HCT116 (cell line): ENCODE measurements around the gene HEPACAM. TPM values are rescaled to one million over a fixed set of nuclear protein-coding genes. Genes with fewer than 3 reads are reported as not detected.

Source experiments
- ATAC-seq: fragments of 200-7000 bp; cut with Tn5 transposase; 2 replicates; pipeline ENCODE4 v1.9.1; 2020; ENCODE audit warnings: mild to moderate bottlenecking, moderate library complexity
- BruUV-seq: library from RNA; stranded (reverse); fragments of 400-500 nt; replicated peaks from 2 replicates; lab custom pipeline; 2021; lab: Mats Ljungman, UMichigan
- CTCF ChIA-PET: fragments of 300-600 bp; sonication (Branson Sonifier 250); formaldehyde crosslinking; loops from one replicate; lab custom pipeline; 2021; ENCODE audit warnings: antibody characterized with exemption; lab: Charles Lee
- POLR2A ChIA-PET: fragments of 300-600, 350-600 bp; sonication (Branson Sonifier 250); formaldehyde crosslinking; loops from one replicate; lab custom pipeline; 2021; ENCODE audit warnings: antibody characterized with exemption; lab: Charles Lee
- RAD21 ChIA-PET, 2 experiments: fragments of 300-600 bp; sonication (Branson Sonifier 250); formaldehyde crosslinking; loops; one replicate each; lab custom pipeline; 2023; ENCODE audit warnings: low total read pairs in 2 of 2; ENCODE audit not compliant: uncharacterized antibody in 2 of 2, unreplicated experiment in 2 of 2, low non-redundant PET in 1 of 2; lab: Charles Lee
- DNase-seq: peaks from one replicate; pipeline ENCODE4 v3.0.0-alpha.2; 2010; ENCODE audit warnings: low read depth, low spot score
- H2AFZ ChIP-seq: fragments of 200-600 bp; shearing (Covaris generic), sonication (generic); 2 replicates; pipeline ENCODE4 v1.6.1; 2017; ENCODE audit warnings: low read depth, mixed run types, mixed read lengths, antibody characterized with exemption, low read length; ENCODE audit not compliant: poor library complexity, severe bottlenecking
- H3K27ac ChIP-seq: 2 replicates; pipeline ENCODE4 v1.5.1; 2012; ENCODE audit warnings: low read depth, low read length
- H3K27me3 ChIP-seq: fragments of 200-600 bp; sonication (generic); 2 replicates; pipeline ENCODE4 v1.6.1; 2016; ENCODE audit warnings: mixed run types, low read length, mixed read lengths; ENCODE audit not compliant: insufficient read depth
- H3K36me3 ChIP-seq, 2 experiments: fragments of 200-500 bp in 1 of 2; fragments of 200-600 bp in 1 of 2; sonication (Bioruptor generic) in 1 of 2; sonication (generic) in 1 of 2; 2 replicates each; pipeline versions ENCODE4 v1.5.1 to v1.6.1; 2014 to 2016; ENCODE audit warnings: low read length in 2 of 2, inconsistent platforms in 1 of 2, mixed read lengths in 1 of 2, mixed run types in 1 of 2; ENCODE audit not compliant: insufficient read depth in 2 of 2, control insufficient read depth in 1 of 2
- H3K4me1 ChIP-seq, 2 experiments: fragments of 200-600 bp in 1 of 2; sonication (generic) in 1 of 2; 2 replicates each; pipeline versions ENCODE4 v1.5.1 to v1.6.1; 2012 to 2017; ENCODE audit warnings: low read length in 2 of 2, inconsistent platforms in 1 of 2, mild to moderate bottlenecking in 1 of 2, mixed read lengths in 1 of 2, mixed run types in 1 of 2, moderate library complexity in 1 of 2; ENCODE audit not compliant: insufficient read depth in 2 of 2, control insufficient read depth in 1 of 2
- H3K4me2 ChIP-seq: fragments of 200-600 bp; sonication (generic); 2 replicates; pipeline ENCODE4 v1.6.1; 2017; ENCODE audit warnings: mixed run types, low read length, mixed read lengths
- H3K4me3 ChIP-seq, 2 experiments: fragments of 200-600 bp in 1 of 2; sonication (generic) in 1 of 2; replicated peaks in 1 of 2; 2 replicates each; pipeline ENCODE4 v1.5.1; 2011 to 2016; ENCODE audit warnings: low read length in 2 of 2, control low read depth in 1 of 2, low read depth in 1 of 2, mild to moderate bottlenecking in 1 of 2, mixed read lengths in 1 of 2, mixed run types in 1 of 2
- H3K79me2 ChIP-seq: fragments of 200-600 bp; sonication (generic); 2 replicates; pipeline ENCODE4 v1.6.1; 2017; ENCODE audit warnings: mild to moderate bottlenecking, mixed run types, low read length, moderate library complexity, mixed read lengths; ENCODE audit not compliant: insufficient read depth
- H3K9ac ChIP-seq: fragments of 200-600 bp; sonication (generic); 2 replicates; pipeline ENCODE4 v1.6.1; 2016; ENCODE audit warnings: low read length, mixed read lengths
- H3K9me2 ChIP-seq: fragments of 200-600 bp; sonication (generic), shearing (Covaris generic); 2 replicates; pipeline ENCODE4 v1.6.1; 2017; ENCODE audit warnings: mixed run types, mild to moderate bottlenecking, moderate library complexity; ENCODE audit not compliant: insufficient read depth
- H3K9me3 ChIP-seq, 2 experiments: fragments of 200-500 bp in 1 of 2; fragments of 200-600 bp in 1 of 2; sonication (Bioruptor generic) in 1 of 2; sonication (generic) in 1 of 2; 2 replicates each; pipeline ENCODE4 v1.6.1; 2014 to 2017; ENCODE audit warnings: low read length in 2 of 2, mixed read lengths in 2 of 2, inconsistent platforms in 1 of 2, low read depth in 1 of 2, mild to moderate bottlenecking in 1 of 2, mixed run types in 1 of 2, moderate library complexity in 1 of 2; ENCODE audit not compliant: control insufficient read depth in 1 of 2, insufficient read depth in 1 of 2
- H4K20me1 ChIP-seq: fragments of 200-600 bp; sonication (generic), shearing (Covaris generic); 2 replicates; pipeline ENCODE4 v1.6.1; 2017; ENCODE audit warnings: mixed run types, mild to moderate bottlenecking, moderate library complexity; ENCODE audit not compliant: insufficient read depth
- CEBPB ChIP-seq: IDR thresholded peaks from 2 replicates; pipeline ENCODE4 v1.6.1; 2012; ENCODE audit warnings: low read depth
- EGR1 ChIP-seq: IDR thresholded peaks from 2 replicates; pipeline ENCODE4 v1.6.1; 2012; ENCODE audit warnings: low read depth
- MAX ChIP-seq: IDR thresholded peaks from 2 replicates; pipeline ENCODE4 v1.6.1; 2012
- POLR2AphosphoS5 ChIP-seq: IDR thresholded peaks from 2 replicates; pipeline ENCODE4 v1.6.1; 2011; ENCODE audit warnings: mild to moderate bottlenecking, low read depth, low read length, moderate library complexity
- REST ChIP-seq: IDR thresholded peaks from 2 replicates; pipeline ENCODE4 v1.6.1; 2012; ENCODE audit warnings: low read depth
- TCF7L2 ChIP-seq: IDR thresholded peaks from 2 replicates; pipeline ENCODE4 v1.7.0; 2011; ENCODE audit warnings: borderline replicate concordance, inconsistent platforms; ENCODE audit not compliant: insufficient read depth, insufficient read length; ENCODE audit errors: extremely low read depth
- YY1 ChIP-seq: IDR thresholded peaks from 2 replicates; pipeline ENCODE4 v1.6.1; 2011; ENCODE audit warnings: low read length, low read depth, moderate library complexity, mild to moderate bottlenecking; ENCODE audit not compliant: insufficient replicate concordance; ENCODE audit errors: extremely low read depth
- ZFX ChIP-seq: fragments of 450-650 bp; IDR thresholded peaks from 2 replicates; pipeline ENCODE4 v1.6.1; 2017
- intact Hi-C: fragments of 100-400 bp; cut with micrococcal nuclease; formaldehyde crosslinking; loops from 2 replicates; pipeline ENCODE4 v1.10.0; 2022
- total RNA-seq: library from RNA; stranded (reverse); gene quantifications from one replicate; pipeline ENCODE4 v1.2.1, GENCODE V29; 2021; ENCODE audit not compliant: unreplicated experiment

The HEPACAM gene
- total RNA-seq, 1 experiment from 2014 or later: not detected

- Histone ChIP-seq H3K36me3 (no peaks in the 10 kb centered on the region), H3K4me2 (peak overlapping the region; percentile 90), H3K27ac (peak overlapping the region; percentile 83), H3K9ac (peak overlapping the region; percentile 71), H2AFZ (no peak overlapping the region), H3K27me3 (no peaks in the 10 kb centered on the region), H3K79me2 (no peaks in the 10 kb centered on the region), H4K20me1 (no peaks in the 10 kb centered on the region), H3K4me3 (peak overlapping the region; percentile 58 to 61), H3K4me1 (peaks cover 12 to 23% of the 10 kb centered on the region in 2 experiments), H3K9me2 (no peaks in the 10 kb centered on the region), H3K9me3 (no peaks in the 10 kb centered on the region)
- ATAC-seq (no peak), DNase-seq (no peak)
- TF ChIP-seq TCF7L2 (no peak), POLR2AphosphoS5 (peak; percentile 44; the same call in 1 of the 2 replicates)
- ChIA-PET RAD21 (interaction anchor here in 1 of 2 experiments (1.0 kb wide), 1 partner anchor 77 kb away, joined by 5 read pairs; the partner anchor contains the start of gene CCDC15), POLR2A (interaction anchor here (0.7 to 1.6 kb wide), 7 partner anchors 11 to 83 kb away, joined by 3 to 19 read pairs (median 4); partner anchors contain the start of genes CCDC15 and ROBO4), CTCF (interaction anchor here (0.6 to 1.9 kb wide), 31 partner anchors 8 to 556 kb away, joined by 3 to 15 read pairs (median 4); partner anchors contain the start of genes CCDC15 and ROBO4)
- intact Hi-C loops: loop anchor here (2.0 kb wide), 1 partner anchor 78 kb away; the partner anchor contains the start of gene CCDC15
- TSS peak; percentile 86 for BruUV-seq
Measured at GRCh38 chr11:124876818-124877630, 58.8 kb downstream of the HEPACAM start.

GRCh38 chr11:124875943-124876817 is 59.7 kb downstream of the HEPACAM start:
- H3K9me2 ChIP-seq: no peaks in the 10 kb centered on the region
- peak overlapping the region; percentile 71 for H3K9ac ChIP-seq
- peak overlapping the region; percentile 83 for H3K27ac ChIP-seq
- peak overlapping the region; percentile 58 to 61 for H3K4me3 ChIP-seq
- intact Hi-C loops: loop anchor here (2.0 kb wide), 2 partner anchors 79 to 553 kb away; partner anchors contain the start of gene CCDC15
- ATAC-seq (peak; percentile 91), DNase-seq (peak; percentile 94)
- CTCF ChIA-PET: interaction anchor here (0.6 to 1.9 kb wide), 32 partner anchors 9 to 557 kb away, joined by 3 to 15 read pairs (median 4); partner anchors contain the start of genes CCDC15 and ROBO4
- no peaks in the 10 kb centered on the region for H3K36me3 ChIP-seq
- 0 out of 2 replicates have a peak, but pooled peaks cover 6% of the 10 kb centered on the region for H3K27me3 ChIP-seq
- no TSS peak for BruUV-seq
- H3K4me1 ChIP-seq: peaks cover 12 to 23% of the 10 kb centered on the region in 2 experiments
- RAD21 ChIA-PET: interaction anchor here in 1 of 2 experiments (1.0 kb wide), 1 partner anchor 78 kb away, joined by 5 read pairs; the partner anchor contains the start of gene CCDC15
- POLR2A ChIA-PET: interaction anchor here (0.6 to 1.6 kb wide), 13 partner anchors 10 to 248 kb away, joined by 3 to 19 read pairs (median 3); partner anchors contain the start of genes CCDC15 and ROBO4
- no peak overlapping the region for H2AFZ ChIP-seq
- H3K4me2 ChIP-seq: peak overlapping the region; percentile 90
- no peaks in the 10 kb centered on the region for H3K9me3 ChIP-seq
- H4K20me1 ChIP-seq: no peaks in the 10 kb centered on the region
- H3K79me2 ChIP-seq: no peaks in the 10 kb centered on the region
- TF ChIP-seq ZFX: peak; percentile 33; the same call in 1 of the 2 replicates
- TF ChIP-seq REST: no peak
- peak; percentile 96 for TF ChIP-seq EGR1
- TF ChIP-seq CEBPB: no peak
- peak; percentile 82 for TF ChIP-seq MAX
- peak; percentile 63 for TF ChIP-seq YY1
- TF ChIP-seq POLR2AphosphoS5: peak; percentile 50
- no peak for TF ChIP-seq TCF7L2
